NCI-H345 treated with DMSO at 0.1 percent for 48 hours (cell line): Measurements from ENCODE around the gene FAIM.
"Not testable (repeated sequence)": the region's sequence is repeated elsewhere in the genome, so short reads cannot be mapped to it uniquely, and the experiment has no call there.

Experiments used
- DNase-seq: peaks from one replicate; lab custom pipeline; 2025; ENCODE audit not compliant: unreplicated experiment; lab: John Stamatoyannopoulos, UW

FAIM gene

DNA sequence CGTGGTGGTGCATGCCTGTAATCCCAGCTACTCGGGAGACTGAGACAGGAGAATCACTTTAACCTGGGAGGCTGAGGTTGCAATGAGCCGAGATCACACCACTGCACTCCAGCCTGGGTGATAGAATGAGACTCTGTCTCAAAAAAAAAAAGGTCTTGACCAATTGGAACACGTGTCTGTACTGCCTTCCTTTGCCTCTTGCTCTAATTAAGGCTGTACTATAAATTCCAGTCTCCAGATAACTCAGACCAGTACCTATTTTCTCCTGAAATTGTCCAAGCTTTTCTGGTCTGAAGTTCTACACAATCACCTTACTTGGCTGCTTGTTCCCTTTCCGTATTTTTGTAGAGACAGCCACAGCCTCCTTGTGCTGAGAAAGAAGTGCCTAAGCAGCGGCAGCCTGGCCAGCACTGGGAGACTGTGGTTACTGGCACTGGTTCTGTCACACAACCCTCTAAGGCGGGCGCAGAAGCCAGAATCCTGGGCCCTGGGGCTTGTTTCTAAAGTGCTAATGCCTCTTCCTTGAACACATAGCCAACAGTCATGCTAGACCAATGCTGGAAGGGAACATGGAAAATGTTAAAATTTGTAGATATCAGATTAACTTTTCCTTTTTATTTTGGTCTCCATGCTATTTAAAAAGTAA is 8.3 kb upstream of the FAIM start:
- no peak for DNase-seq

DNA sequence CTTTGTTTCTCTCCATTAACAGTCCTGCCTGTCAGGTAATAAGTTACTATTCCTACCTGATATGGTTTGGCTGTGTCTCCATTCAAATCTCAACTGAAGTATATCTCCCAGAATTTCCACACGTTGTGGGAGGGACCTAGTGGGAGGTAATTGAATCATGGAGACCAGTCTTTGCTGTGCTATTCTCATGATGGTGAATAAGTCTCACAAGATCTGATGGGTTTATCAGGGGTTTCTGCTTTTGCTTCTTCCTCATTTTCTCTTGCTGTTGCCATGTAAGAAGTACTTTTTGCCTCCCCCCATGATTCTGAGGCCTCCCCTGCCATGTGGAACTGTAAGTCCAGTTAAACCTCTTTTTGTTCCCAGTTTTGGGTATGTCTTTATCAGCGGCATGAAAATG is 6.9 kb upstream of the FAIM start:
- not testable (repeated sequence) for DNase-seq

- DNase-seq = not testable (repeated sequence)
Measured at GRCh38 chr3:138604106-138604595, 4.4 kb upstream of the FAIM start.

DNA sequence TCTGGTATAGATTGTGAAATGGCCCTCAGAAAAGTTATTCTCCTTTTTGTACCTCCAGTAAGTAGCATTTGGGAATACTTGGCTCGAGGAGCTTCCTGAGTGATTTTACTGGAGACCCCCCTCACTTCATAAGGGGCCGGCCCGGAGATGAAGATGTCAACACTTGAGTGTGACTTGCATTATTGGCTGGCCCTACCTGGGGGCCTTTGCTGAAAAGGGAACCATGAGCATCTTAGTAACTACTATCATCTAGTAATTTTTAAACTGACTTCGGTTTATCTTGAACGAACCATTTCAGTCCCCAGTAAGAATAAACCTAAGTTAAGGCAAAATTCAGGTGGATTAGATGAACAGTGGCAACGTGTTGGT is 1.3 kb downstream of the FAIM start:
- no peak for DNase-seq

- DNase-seq = no peak
Measured at GRCh38 chr3:138615462-138615861, 6.9 kb downstream of the FAIM start.

DNA sequence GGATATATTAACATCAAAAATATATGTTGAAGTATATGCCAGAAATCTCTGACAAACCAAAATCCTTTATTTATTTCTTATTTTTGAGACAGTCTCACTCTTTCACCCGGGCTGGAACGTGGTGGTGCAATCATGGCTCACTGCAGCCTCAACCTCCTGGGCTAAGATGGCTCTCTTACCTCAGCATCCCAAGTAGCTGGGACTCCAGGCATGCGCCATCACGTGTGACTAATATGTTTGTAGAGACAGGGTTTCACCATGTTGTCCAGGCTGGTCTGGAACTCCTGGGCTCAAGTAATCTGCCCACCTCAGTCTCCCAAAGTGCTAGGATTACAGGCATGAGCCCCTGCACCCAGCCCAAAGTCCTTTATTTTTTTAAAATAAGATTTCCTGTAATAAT is 11.9 kb downstream of the FAIM start:
- DNase-seq = no peak

- no peak for DNase-seq
Measured at GRCh38 chr3:138624518-138624917, 15.9 kb downstream of the FAIM start.

DNA sequence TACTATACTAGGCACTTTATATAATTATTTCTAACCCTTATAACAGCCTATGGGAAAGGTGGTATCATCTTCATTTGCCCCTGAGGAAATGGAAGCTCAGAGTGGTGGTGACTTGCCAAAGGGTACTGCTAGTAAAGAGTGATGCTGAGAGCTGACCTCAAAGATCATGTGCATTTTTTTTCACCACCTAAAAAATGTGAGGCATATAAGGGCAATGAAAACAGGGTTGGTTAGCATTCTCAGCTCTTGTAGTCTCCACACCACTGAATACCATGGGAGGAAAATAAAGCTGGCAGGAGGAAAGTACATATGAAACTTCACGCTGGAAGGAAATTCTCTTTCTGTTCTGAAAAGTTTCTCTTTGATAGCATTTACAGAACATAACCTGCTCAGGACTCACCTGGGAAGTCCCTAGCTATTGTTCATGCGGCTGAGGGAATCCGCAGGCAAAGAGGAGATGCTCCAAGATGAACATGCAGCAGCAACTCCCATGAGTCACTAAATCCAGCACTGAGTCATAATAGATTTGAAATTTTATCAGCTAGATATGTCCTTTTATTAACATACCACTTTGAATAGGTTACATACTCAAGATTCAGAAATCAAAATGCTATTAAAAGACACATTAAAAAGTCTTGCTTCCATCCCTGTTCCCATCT is 17.3 kb downstream of the FAIM start:
- DNase-seq = no peak

- no peak for DNase-seq
Measured at GRCh38 chr3:138629526-138629925, 21.0 kb downstream of the FAIM start.

GRCh38 chr3:138638641-138639040 is 30.1 kb downstream of the FAIM start:
- DNase-seq = no peak

DNA sequence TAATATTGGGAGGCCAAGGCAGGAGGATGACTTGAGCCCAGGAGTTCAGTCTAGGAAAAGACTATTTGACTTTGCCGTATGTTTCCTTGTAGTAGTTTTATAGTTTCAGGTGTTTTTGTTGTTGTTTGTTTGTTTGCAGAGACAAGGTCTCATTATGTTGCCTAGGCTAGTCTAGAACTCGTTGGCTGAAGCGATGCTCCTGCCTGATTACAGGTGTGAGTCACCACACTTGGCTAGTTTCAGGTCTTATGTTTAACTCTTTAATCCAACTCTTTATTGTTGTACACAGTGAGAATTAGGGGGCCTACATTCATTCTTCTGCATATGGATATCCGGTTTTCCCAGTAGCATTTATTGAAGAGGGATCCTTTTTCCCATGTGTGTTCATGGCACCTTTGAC is 32.0 kb downstream of the FAIM start:
- no peak for DNase-seq

DNA sequence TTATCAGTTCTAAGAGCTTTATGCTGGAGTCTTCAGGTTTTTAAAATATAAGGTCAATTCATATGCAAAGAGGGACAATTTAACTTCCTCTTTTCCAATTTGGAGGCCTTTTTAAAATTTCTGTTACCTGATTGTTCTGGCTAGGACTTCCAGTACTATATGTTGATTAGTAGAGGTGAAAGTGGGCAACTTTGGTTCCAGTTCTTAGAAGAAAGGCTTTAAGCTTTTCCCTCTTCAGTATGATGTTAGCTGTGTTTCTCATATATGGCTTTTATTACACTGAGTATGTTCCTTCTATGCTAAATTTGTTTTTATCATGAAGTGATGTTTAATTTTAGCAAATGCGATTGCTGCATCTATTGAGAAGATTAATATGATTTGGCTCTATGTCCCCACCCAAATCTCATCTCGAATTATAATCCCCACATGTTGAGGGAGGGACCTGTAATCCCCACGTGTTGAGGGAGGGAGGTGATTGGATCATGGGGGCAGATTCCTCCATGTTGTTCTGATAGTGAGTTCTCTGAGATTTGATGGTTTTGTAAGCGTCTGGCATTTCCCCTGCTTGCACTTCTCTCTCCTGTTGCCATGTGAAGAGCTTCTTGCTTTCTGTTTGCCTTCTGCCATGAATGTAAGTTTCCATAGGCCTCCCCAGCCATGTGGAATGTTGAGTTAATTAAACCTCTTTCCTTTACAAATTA is 33.8 kb downstream of the FAIM start:
- DNase-seq = no peak

- DNase-seq = no peak
Measured at GRCh38 chr3:138642927-138643253, 34.3 kb downstream of the FAIM start.

GRCh38 chr3:138646008-138646407 is 37.4 kb downstream of the FAIM start:
- DNase-seq = no peak

GRCh38 chr3:138646513-138646912 is 37.9 kb downstream of the FAIM start:
- DNase-seq = no peak

DNA sequence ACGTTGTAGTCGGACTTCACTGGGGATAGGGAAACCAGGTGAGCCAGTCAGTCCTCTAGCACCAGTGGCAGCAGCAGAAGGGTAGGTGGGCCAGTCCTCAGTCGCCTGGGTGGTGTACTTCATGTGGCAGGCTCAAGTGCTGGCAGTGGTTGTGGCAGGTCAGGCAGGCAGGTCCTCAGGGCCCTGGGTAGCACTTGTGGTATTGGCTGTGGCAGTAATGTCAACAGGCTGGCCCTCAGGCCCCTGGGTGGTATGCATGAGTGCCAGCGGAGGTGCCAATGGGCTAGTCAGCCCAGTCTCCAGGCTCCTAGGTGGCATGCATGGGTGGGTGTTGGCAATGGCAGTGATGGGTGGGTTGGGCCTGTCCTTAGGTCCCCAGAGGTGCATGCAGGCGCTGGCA is 40.6 kb downstream of the FAIM start:
- DNase-seq = no peak

GRCh38 chr3:138653567-138653966 is 45.0 kb downstream of the FAIM start:
- DNase-seq = no peak

- no peak for DNase-seq
Measured at GRCh38 chr3:138657508-138657907, 48.9 kb downstream of the FAIM start.

- DNase-seq = no peak
Measured at GRCh38 chr3:138668107-138668506, 59.5 kb downstream of the FAIM start.

GRCh38 chr3:138670407-138670806 is 61.8 kb downstream of the FAIM start:
- DNase-seq = no peak

DNA sequence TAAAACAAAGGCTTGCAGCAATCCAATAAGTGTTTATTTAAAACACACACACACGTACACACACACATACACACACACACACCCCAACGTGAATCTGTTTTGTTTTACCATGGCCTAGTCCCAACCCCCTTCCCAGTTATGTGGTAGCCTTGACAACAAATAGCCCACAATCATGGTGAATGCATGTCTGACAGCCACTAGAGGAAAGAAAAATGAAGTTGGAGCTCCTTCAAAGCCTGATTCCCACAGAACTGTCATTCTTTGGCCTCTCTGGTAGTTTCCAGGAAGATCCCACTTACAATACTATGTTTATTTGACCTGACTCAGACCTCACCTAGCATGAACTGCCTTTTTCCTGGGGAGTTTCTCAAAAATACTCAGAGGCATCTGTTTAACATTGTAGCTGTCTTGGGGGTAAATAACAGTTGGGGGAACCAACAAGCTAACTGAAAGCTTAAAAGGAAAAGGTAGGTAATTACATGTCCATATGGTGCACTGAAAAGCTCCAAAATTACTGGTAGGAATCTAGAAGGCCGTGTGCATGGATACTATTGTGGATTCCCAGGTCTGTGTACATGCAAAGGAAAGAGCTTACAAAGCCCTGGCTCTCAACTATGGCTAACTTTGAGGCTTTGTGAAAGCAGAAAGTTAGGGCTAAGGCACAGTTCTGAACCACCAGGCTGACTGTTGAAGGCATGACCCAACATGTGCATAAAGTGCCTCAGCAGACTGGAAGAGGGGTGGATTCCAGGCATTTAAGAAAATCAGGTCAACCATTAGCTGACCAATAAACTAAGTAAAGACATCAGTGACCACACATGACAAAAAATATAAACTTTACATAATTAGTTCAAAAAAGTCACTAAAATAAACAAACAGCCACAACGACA is 65.3 kb downstream of the FAIM start:
- DNase-seq = no peak
